Stimulated activated CD8-positive, alpha-beta memory T cell treated with anti-CD3 and anti-CD28 coated beads, Interleukin-7, amount 100 ng/mL, for 4 hours (primary cell): ENCODE results near the gene CASP7.

ENCODE experiments used
- DNase-seq, 2 donors: peaks; one replicate each; pipeline ENCODE4 v3.0.0-alpha.2; 2020; ENCODE audit warnings: low read depth in 2 of 2

The CASP7 gene

GRCh38 chr10:113666682-113667252 lies 12.9 kb upstream of the CASP7 start:
- no peak for DNase-seq

- peak; percentile 2 to 39 for DNase-seq
Measured at GRCh38 chr10:113680190-113681111, 739 bp downstream of the CASP7 start.

GRCh38 chr10:113681533-113682470 lies 2.1 kb downstream of the CASP7 start:
- DNase-seq: peak in 1 of 2 donors; percentile 3

GRCh38 chr10:113683300-113683699 lies 3.6 kb downstream of the CASP7 start:
- DNase-seq: no peak

- no peak for DNase-seq
Measured at GRCh38 chr10:113686028-113686427, 6.3 kb downstream of the CASP7 start.

GRCh38 chr10:113687037-113687436 lies 7.3 kb downstream of the CASP7 start:
- DNase-seq: no peak

- no peak for DNase-seq
Measured at GRCh38 chr10:113689057-113689456, 9.3 kb downstream of the CASP7 start.

GRCh38 chr10:113689574-113689973 lies 9.9 kb downstream of the CASP7 start:
- no peak for DNase-seq

- no peak for DNase-seq
Measured at GRCh38 chr10:113690749-113691148, 11.0 kb downstream of the CASP7 start.

- no peak for DNase-seq
Measured at GRCh38 chr10:113691381-113691780, 11.7 kb downstream of the CASP7 start.

- no peak for DNase-seq
Measured at GRCh38 chr10:113692271-113692670, 12.6 kb downstream of the CASP7 start.

- no peak for DNase-seq
Measured at GRCh38 chr10:113693348-113693747, 13.6 kb downstream of the CASP7 start.

- no peak for DNase-seq
Measured at GRCh38 chr10:113695691-113696090, 16.0 kb downstream of the CASP7 start.

GRCh38 chr10:113697595-113697994 lies 17.9 kb downstream of the CASP7 start:
- no peak for DNase-seq

- no peak for DNase-seq
Measured at GRCh38 chr10:113704637-113705343, 25.1 kb downstream of the CASP7 start.

- no peak for DNase-seq
Measured at GRCh38 chr10:113705344-113705652, 25.6 kb downstream of the CASP7 start.

- DNase-seq: no peak
Measured at GRCh38 chr10:113706623-113707022, 26.9 kb downstream of the CASP7 start.

GRCh38 chr10:113708640-113709039 lies 28.9 kb downstream of the CASP7 start:
- no peak for DNase-seq

- DNase-seq: no peak
Measured at GRCh38 chr10:113709221-113709838, 29.6 kb downstream of the CASP7 start.

- no peak for DNase-seq
Measured at GRCh38 chr10:113711142-113711541, 31.4 kb downstream of the CASP7 start.

GRCh38 chr10:113712024-113712423 lies 32.3 kb downstream of the CASP7 start:
- DNase-seq: no peak
